Naive B cell (primary cell): ENCODE measurements around the gene ITCH. TPM values are rescaled to one million over a fixed set of nuclear protein-coding genes. Genes with fewer than 3 reads are reported as not detected.
"Not testable (repeated sequence)": the region's sequence is repeated elsewhere in the genome, so short reads cannot be mapped to it uniquely, and the experiment has no call there.

Experiments
- ATAC-seq, 2 donors: fragments of 150-1000 bp; cut with Tn5 transposase; 2 replicates each; pipeline ENCODE4 v1.10.0; 2021; ENCODE audit warnings: low read depth in 2 of 2, mild to moderate bottlenecking in 2 of 2, moderate library complexity in 2 of 2
- DNase-seq: peaks from one replicate; pipeline ENCODE4 v3.0.0; 2022
- H3K27ac Mint-ChIP-seq, 6 donors: one replicate each; pipeline ENCODE4 v1.8.0; 2020 to 2022; ENCODE audit warnings: mild to moderate bottlenecking in 6 of 6, mixed read lengths in 6 of 6, moderate library complexity in 5 of 6, inconsistent platforms in 2 of 6
- H3K27me3 Mint-ChIP-seq, 3 donors: one replicate each; pipeline ENCODE4 v1.8.0; 2021 to 2022; ENCODE audit warnings: mixed read lengths in 3 of 3, mild to moderate bottlenecking in 1 of 3
- H3K36me3 Mint-ChIP-seq, 2 donors: one replicate each; pipeline ENCODE4 v1.8.0; 2020 to 2022; ENCODE audit warnings: mixed read lengths in 2 of 2, inconsistent platforms in 1 of 2, mild to moderate bottlenecking in 1 of 2
- H3K4me1 Mint-ChIP-seq, 3 donors: one replicate each; pipeline ENCODE4 v1.8.0; 2020 to 2022; ENCODE audit warnings: mixed read lengths in 3 of 3, inconsistent platforms in 1 of 3, mild to moderate bottlenecking in 1 of 3, moderate library complexity in 1 of 3
- H3K4me3 Mint-ChIP-seq, 8 donors: one replicate each; pipeline ENCODE4 v1.8.0; 2020 to 2022; ENCODE audit warnings: mild to moderate bottlenecking in 8 of 8, mixed read lengths in 8 of 8, moderate library complexity in 8 of 8, inconsistent platforms in 2 of 8
- H3K9me3 Mint-ChIP-seq, 7 donors: one replicate each; pipeline ENCODE4 v1.8.0; 2020 to 2022; ENCODE audit warnings: mixed read lengths in 7 of 7, mild to moderate bottlenecking in 5 of 7, inconsistent platforms in 2 of 7, moderate library complexity in 1 of 7
- polyA plus RNA-seq, 6 donors: library from polyadenylated mRNA; unstranded; fragments of 300-500 nt; fragmentation: Illumina TruSeq; gene quantifications; one replicate each; pipeline ENCODE4 v1.2.3, GENCODE V29; 2021; ENCODE audit warnings: low read depth in 6 of 6

ITCH gene
- polyA plus RNA-seq, 6 donors from 2014 or later: 8.1 to 36.0 (median 25.3) TPM

- not testable (repeated sequence) for H3K27me3 Mint-ChIP-seq, H3K4me3 Mint-ChIP-seq, H3K9me3 Mint-ChIP-seq, H3K27ac Mint-ChIP-seq, H3K4me1 Mint-ChIP-seq, H3K36me3 Mint-ChIP-seq, DNase-seq, ATAC-seq
Observed at GRCh38 chr20:34353467-34353866, 9.6 kb upstream of the ITCH start.

DNA sequence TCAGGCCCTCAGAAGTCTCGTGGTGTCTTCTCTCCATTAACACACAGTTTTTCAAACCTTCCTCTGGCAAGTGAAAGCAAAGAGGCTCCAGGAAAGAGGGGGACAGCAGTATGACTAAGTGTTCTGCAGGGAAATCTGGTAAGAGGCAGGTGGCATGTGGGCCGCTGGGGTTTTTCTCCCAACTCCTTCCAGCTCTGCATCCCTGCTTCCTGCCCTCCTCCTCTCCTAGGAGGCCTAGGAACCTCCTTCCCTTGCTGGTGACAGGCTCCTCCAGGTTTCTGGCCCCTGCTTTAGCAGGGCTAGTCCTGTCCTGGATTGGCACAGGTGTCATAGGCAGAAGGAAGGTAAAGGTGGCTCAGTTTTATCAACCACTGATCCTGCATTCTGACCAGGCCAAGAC, 7.6 kb upstream of the ITCH start:
- Mint-ChIP-seq H3K4me1 (no peaks in the 10 kb centered on the region), H3K27ac (peak overlapping the region in 1 of 6 donors; percentile 9), H3K27me3 (no peaks in the 10 kb centered on the region), H3K9me3 (no peaks in the 10 kb centered on the region), H3K4me3 (no peak overlapping the region), H3K36me3 (no peaks in the 10 kb centered on the region)
- no peak for ATAC-seq
- DNase-seq: no peak

GRCh38 chr20:34359729-34360128, 3.3 kb upstream of the ITCH start:
- Mint-ChIP-seq H3K4me3 (peak overlapping the region in 1 of 8 donors; percentile 15), H3K4me1 (peaks cover 6 to 21% (median 18%) of the 10 kb centered on the region in 3 donors)
- not testable (repeated sequence) for H3K27me3 Mint-ChIP-seq, H3K27ac Mint-ChIP-seq, ATAC-seq, DNase-seq, H3K36me3 Mint-ChIP-seq, H3K9me3 Mint-ChIP-seq

DNA sequence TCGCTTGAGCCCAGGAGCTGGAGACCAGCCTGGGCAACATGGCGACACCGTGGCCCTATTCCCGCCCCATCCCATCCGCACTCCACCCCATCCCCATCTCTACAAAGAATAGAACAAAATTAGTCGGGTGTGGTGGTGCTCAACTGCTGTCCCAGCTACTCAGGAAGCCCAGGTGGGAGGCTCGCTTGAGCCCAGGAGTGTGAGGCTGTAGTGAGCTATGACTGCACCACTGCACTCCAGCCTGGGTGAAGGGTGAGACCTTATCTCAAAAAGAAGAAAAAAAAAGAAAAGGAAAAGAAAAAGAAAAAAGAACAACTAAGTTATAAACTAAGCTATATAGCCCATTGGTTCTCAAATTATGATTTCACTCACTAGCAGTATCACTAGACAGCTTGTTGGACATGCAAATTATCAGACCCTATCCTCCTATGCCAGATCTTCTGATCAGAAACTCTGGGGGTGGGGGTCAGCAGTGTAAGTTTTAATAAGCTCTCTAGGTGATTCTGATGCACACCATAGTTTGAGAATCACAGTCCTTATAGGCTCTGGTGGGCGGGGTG, 491 bp upstream of the ITCH start:
- Mint-ChIP-seq H3K9me3 (no peaks in the 10 kb centered on the region), H3K4me3 (peak overlapping the region; percentile 89 to 100 (median 97)), H3K27me3 (no peaks in the 10 kb centered on the region), H3K4me1 (peaks cover 21 to 41% (median 38%) of the 10 kb centered on the region in 3 donors), H3K36me3 (no peaks in the 10 kb centered on the region), H3K27ac (peak overlapping the region; percentile 97 to 100 (median 98))
- ATAC-seq: peak; percentile 20 to 21
- DNase-seq: no peak

DNA sequence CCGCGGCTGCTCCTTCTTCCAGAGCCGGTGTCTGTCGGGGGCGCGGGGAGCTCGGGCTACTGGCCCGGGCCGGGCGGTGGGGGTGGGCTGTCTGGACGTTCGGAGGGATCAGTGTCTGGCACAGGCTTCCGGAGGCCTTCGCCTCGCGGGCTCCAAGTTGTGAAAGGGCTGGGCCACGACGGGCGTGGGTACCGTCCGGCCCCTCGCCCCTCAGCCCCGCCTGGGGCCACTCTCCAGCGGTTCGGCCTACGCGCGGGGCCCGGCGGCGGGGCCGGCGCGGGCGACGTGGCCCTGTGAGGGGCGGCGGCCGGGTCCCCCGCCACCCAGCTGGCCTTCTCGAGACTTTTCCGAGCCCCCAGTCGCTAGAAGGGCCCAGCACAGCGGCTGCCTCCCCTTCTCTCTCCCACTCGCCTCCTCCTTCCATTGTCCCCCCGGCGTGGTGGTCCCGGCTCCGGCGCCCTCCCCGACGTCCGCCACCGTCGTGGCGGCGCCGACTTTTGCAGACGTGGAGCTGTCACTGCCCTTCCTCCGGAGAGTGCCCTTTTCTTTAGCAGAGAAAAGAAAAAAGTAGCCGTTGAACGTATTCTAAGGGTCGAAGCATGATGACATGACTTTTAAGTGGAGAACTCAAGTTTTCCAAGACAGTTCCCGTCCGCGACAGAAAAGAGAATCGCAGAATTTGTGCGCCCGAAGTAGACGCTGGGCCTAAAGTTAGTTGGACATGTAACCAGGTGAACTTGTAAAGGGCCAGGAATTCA, 571 bp downstream of the ITCH start:
- H3K4me3 Mint-ChIP-seq: peak overlapping the region; percentile 89 to 100 (median 97)
- no peak for DNase-seq
- H3K9me3 Mint-ChIP-seq: no peaks in the 10 kb centered on the region

GRCh38 chr20:34364223-34364506, 1.1 kb downstream of the ITCH start:
- H3K9me3 Mint-ChIP-seq: no peaks in the 10 kb centered on the region
- DNase-seq (no peak), ATAC-seq (no peak)
- H3K27me3 Mint-ChIP-seq: no peaks in the 10 kb centered on the region
- H3K4me3 Mint-ChIP-seq: peak overlapping the region; percentile 84 to 100 (median 92)
- peaks cover 28 to 53% (median 49%) of the 10 kb centered on the region in 3 donors for H3K4me1 Mint-ChIP-seq
- peak overlapping the region; percentile 51 to 97 (median 81) for H3K27ac Mint-ChIP-seq
- H3K36me3 Mint-ChIP-seq: no peaks in the 10 kb centered on the region

More for the DNA sequence above, 571 bp downstream of the ITCH start:
- peak; percentile 40 to 41 for ATAC-seq
- no peaks in the 10 kb centered on the region for H3K36me3 Mint-ChIP-seq
- peaks cover 26 to 47% (median 45%) of the 10 kb centered on the region in 3 donors for H3K4me1 Mint-ChIP-seq
- H3K27me3 Mint-ChIP-seq: no peaks in the 10 kb centered on the region
- peak overlapping the region; percentile 97 to 100 (median 98) for H3K27ac Mint-ChIP-seq

DNA sequence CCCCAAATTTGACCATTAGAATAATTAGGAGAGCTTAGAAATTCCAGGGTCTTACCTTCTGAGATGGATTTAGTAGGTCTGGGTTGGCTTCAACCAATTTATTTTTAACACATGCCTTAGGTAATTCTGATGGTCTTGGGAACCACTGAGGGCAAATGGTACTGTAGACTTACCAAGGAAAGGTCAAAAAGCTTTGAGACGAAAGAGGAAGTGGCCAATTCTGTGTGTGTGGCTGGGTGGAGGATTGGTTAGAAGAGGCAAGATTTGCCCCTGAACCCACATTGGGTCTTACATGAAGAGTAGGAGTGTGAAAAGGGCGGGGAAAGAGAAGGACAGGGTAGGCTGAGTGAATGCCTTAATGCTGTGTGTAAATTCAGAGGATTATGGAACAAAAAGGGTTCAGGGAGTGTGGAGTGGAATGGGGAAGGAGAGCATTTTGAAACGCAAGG, 2.7 kb downstream of the ITCH start:
- Mint-ChIP-seq H3K27me3 (no peaks in the 10 kb centered on the region), H3K36me3 (peaks cover 0 to 6% of the 10 kb centered on the region in 2 donors), H3K27ac (peak overlapping the region in 5 of 6 donors; percentile 0 to 70 (median 26)), H3K4me3 (peak overlapping the region; percentile 35 to 90 (median 59)), H3K9me3 (no peaks in the 10 kb centered on the region), H3K4me1 (peaks cover 32 to 60% (median 49%) of the 10 kb centered on the region in 3 donors)
- peak; percentile 49 for DNase-seq
- peak; percentile 39 to 43 for ATAC-seq

DNA sequence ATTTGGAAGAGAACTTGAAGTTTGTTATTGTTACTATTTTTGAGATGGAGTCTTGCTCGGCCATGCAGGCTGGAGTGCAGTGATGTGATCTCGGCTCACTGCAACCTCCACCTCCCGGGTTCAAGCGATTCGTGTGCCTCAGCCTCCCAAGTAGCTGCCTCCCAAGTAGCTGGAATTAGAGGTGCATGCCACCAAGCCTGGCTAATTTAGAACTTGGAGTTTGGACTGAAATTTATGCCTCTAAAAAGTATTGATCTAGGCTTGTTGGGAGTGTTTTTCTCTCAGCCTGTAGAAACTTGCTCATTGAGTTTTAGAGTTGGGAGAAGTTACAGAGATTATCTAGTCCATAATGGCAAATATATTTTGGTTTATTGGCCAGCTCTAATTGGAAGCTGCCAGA, 4.1 kb downstream of the ITCH start:
- Mint-ChIP-seq H3K27ac (peak overlapping the region in 1 of 6 donors; percentile 47), H3K9me3 (no peaks in the 10 kb centered on the region), H3K4me3 (peak overlapping the region in 1 of 8 donors; percentile 28), H3K27me3 (no peaks in the 10 kb centered on the region), H3K36me3 (peaks cover 0 to 8% of the 10 kb centered on the region in 2 donors), H3K4me1 (peaks cover 32 to 58% (median 49%) of the 10 kb centered on the region in 3 donors)
- ATAC-seq: no peak
- no peak for DNase-seq

DNA sequence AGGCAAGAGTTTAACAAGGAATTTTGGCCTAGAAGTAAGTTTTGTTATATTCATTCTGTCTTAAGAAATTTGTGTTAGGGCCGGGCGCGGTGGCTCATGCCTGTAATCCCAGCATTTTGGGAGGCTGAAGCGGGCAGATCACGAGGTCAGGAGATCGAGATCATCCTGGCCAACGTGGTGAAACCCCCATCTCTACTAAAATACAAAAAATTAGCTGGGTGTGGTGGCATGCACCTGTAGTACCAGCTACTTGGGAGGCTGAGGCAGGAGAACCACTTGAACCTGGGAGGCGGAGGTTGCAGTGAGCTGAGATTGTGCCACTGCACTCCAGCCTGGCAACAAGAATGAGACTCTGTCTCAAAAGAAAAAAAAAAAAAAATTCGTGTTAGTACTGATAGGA, 4.8 kb downstream of the ITCH start:
- not testable (repeated sequence) for DNase-seq, H3K27me3 Mint-ChIP-seq, H3K9me3 Mint-ChIP-seq, ATAC-seq, H3K27ac Mint-ChIP-seq, H3K36me3 Mint-ChIP-seq
- Mint-ChIP-seq H3K4me3 (peak overlapping the region in 1 of 8 donors; percentile 42), H3K4me1 (peaks cover 31 to 51% (median 42%) of the 10 kb centered on the region in 3 donors)

DNA sequence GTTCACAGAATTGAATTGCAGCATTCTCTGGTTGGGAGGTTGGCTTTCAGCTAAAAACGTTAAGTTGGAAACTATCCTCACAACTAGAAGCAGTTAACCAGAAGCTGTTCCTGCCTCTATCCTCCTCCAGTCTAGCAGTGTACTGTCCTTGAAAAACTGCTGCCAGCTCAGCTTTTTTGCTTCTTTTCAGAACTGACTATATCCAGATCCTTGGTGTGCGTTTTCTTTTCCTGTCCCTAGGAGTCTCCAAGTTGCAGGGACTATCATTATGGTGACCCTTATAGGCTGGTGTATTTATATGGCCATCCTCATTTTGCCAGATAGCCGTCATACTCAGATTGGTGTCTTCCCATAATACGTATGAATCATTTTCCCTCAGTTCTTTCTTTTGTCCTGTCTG, 5.5 kb downstream of the ITCH start:
- H3K27ac Mint-ChIP-seq: peak overlapping the region in 2 of 6 donors; percentile 12 to 37
- H3K9me3 Mint-ChIP-seq: no peaks in the 10 kb centered on the region
- H3K36me3 Mint-ChIP-seq: peaks cover 0 to 8% of the 10 kb centered on the region in 2 donors
- no peaks in the 10 kb centered on the region for H3K27me3 Mint-ChIP-seq
- peaks cover 27 to 48% (median 37%) of the 10 kb centered on the region in 3 donors for H3K4me1 Mint-ChIP-seq
- no peak for DNase-seq
- no peak for ATAC-seq
- no peak overlapping the region for H3K4me3 Mint-ChIP-seq

GRCh38 chr20:34369265-34369664, 6.2 kb downstream of the ITCH start:
- DNase-seq (no peak), ATAC-seq (no peak)
- Mint-ChIP-seq H3K27ac (no peak overlapping the region), H3K4me3 (no peak overlapping the region), H3K4me1 (peaks cover 27 to 42% (median 31%) of the 10 kb centered on the region in 3 donors), H3K27me3 (no peaks in the 10 kb centered on the region), H3K9me3 (no peaks in the 10 kb centered on the region), H3K36me3 (peaks cover 3 to 8% of the 10 kb centered on the region in 2 donors)

GRCh38 chr20:34370062-34370461, 7.0 kb downstream of the ITCH start:
- peak overlapping the region in 3 of 6 donors; percentile 39 to 82 (median 72) for H3K27ac Mint-ChIP-seq
- no peaks in the 10 kb centered on the region for H3K9me3 Mint-ChIP-seq
- peaks cover 5 to 8% of the 10 kb centered on the region in 2 donors for H3K36me3 Mint-ChIP-seq
- no peak overlapping the region for H3K4me3 Mint-ChIP-seq
- no peaks in the 10 kb centered on the region for H3K27me3 Mint-ChIP-seq
- ATAC-seq (no peak), DNase-seq (no peak)
- H3K4me1 Mint-ChIP-seq: peaks cover 27 to 39% (median 31%) of the 10 kb centered on the region in 3 donors

- H3K9me3 Mint-ChIP-seq: no peaks in the 10 kb centered on the region
- peaks cover 14 to 33% (median 23%) of the 10 kb centered on the region in 3 donors for H3K4me1 Mint-ChIP-seq
- peak overlapping the region in 1 of 6 donors; percentile 4 for H3K27ac Mint-ChIP-seq
- ATAC-seq (no peak), DNase-seq (no peak)
- H3K4me3 Mint-ChIP-seq: no peak overlapping the region
- H3K36me3 Mint-ChIP-seq: peaks cover 5 to 8% of the 10 kb centered on the region in 2 donors
- no peaks in the 10 kb centered on the region for H3K27me3 Mint-ChIP-seq
Observed at GRCh38 chr20:34373445-34373844, 10.4 kb downstream of the ITCH start.

DNA sequence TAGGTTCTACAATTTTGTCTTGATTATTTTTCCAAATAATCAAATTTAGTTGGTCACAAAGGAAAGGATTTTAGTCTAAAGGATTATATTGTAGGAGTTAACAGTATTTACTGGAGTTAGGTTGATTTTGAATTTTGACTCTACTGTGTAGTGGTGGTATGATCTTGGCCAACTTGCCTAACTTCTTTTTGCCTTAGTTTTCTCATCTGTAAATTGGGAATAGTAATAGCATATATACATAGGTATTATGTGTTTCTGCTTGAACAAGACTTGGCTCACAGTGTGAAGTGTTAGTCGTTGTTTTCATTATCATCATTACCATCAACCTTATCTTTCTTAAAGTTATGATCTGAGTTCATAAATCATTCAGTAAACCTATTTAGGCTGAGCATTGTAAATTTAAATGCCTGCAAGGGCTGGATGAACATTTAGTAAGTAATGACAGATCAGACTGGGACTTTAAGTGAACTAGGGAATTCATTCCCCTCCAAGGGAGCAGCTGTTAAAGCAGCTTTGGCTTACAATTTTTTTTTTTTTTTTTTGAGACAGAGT, 11.2 kb downstream of the ITCH start:
- Mint-ChIP-seq H3K4me3 (no peak overlapping the region), H3K27ac (peak overlapping the region in 2 of 6 donors; percentile 12 to 57), H3K4me1 (peaks cover 10 to 30% (median 25%) of the 10 kb centered on the region in 3 donors), H3K9me3 (no peaks in the 10 kb centered on the region), H3K27me3 (no peaks in the 10 kb centered on the region), H3K36me3 (peaks cover 5 to 8% of the 10 kb centered on the region in 2 donors)
- ATAC-seq: no peak
- DNase-seq: no peak
